Endothelial cell of hepatic sinusoid (primary cell): ENCODE data around the gene NOTO.
"Not testable (repeated sequence)": the region's sequence is repeated elsewhere in the genome, so short reads cannot be mapped to it uniquely, and the experiment has no call there.

Experiments used
- in situ Hi-C: cut with HindIII; loops from 2 replicates; pipeline ENCODE4 v1.10.0; 2017; ENCODE audit warnings: low sequenced_read_pairs

Gene NOTO

GRCh38 chr2:73202156-73203054 is at the start of gene NOTO:
NOTO (plus strand) TSS chr2:73202574; CDS start chr2:73202667, 93 bp downstream.
- in situ Hi-C loops: no loop called here

GRCh38 chr2:73156539-73157124 is 45.7 kb upstream of the NOTO start:
- in situ Hi-C loops: no loop called here

- in situ Hi-C loops: no loop called here
These were observed 39.5 kb upstream of the NOTO start for GRCh38 chr2:73162856-73163391.

GRCh38 chr2:73163483-73164367 is 38.6 kb upstream of the NOTO start:
- in situ Hi-C loops: no loop called here

GRCh38 chr2:73165978-73166377 is 36.4 kb upstream of the NOTO start:
- in situ Hi-C loops: not testable (repeated sequence)

GRCh38 chr2:73166813-73167212 is 35.6 kb upstream of the NOTO start:
- in situ Hi-C loops: not testable (repeated sequence)

- in situ Hi-C loops: not testable (repeated sequence)
These were observed 34.0 kb upstream of the NOTO start for GRCh38 chr2:73168348-73168747.

- in situ Hi-C loops: not testable (repeated sequence)
These were observed 32.0 kb upstream of the NOTO start for GRCh38 chr2:73170341-73170740.

- in situ Hi-C loops: no loop called here
These were observed 29.4 kb upstream of the NOTO start for GRCh38 chr2:73172963-73173362.

GRCh38 chr2:73173781-73174180 is 28.6 kb upstream of the NOTO start:
- in situ Hi-C loops: no loop called here

- in situ Hi-C loops: no loop called here
These were observed 28.1 kb upstream of the NOTO start for GRCh38 chr2:73174244-73174643.

GRCh38 chr2:73174941-73175662 is 27.3 kb upstream of the NOTO start:
- in situ Hi-C loops: loop anchor here (25.0 kb wide), 1 partner anchor 288 kb away; the partner anchor contains the start of gene SPR

GRCh38 chr2:73175663-73176204 is 26.6 kb upstream of the NOTO start:
- in situ Hi-C loops: loop anchor here (25.0 kb wide), 1 partner anchor 288 kb away; the partner anchor contains the start of gene SPR

GRCh38 chr2:73176205-73176880 is 26.0 kb upstream of the NOTO start:
- in situ Hi-C loops: loop anchor here (25.0 kb wide), 1 partner anchor 289 kb away; the partner anchor contains the start of gene SPR

GRCh38 chr2:73176881-73177644 is 25.3 kb upstream of the NOTO start:
- in situ Hi-C loops: loop anchor here (25.0 kb wide), 1 partner anchor 290 kb away; the partner anchor contains the start of gene SPR

- in situ Hi-C loops: loop anchor here (25.0 kb wide), 1 partner anchor 290 kb away; the partner anchor contains the start of gene SPR
These were observed 24.6 kb upstream of the NOTO start for GRCh38 chr2:73177645-73178255.

GRCh38 chr2:73185965-73186364 is 16.4 kb upstream of the NOTO start:
- in situ Hi-C loops: loop anchor here (5.0 to 25.0 kb wide), 2 partner anchors 99 to 299 kb away; partner anchors contain the start of gene SPR

GRCh38 chr2:73187549-73187948 is 14.8 kb upstream of the NOTO start:
- in situ Hi-C loops: loop anchor here (5.0 to 25.0 kb wide), 2 partner anchors 100 to 300 kb away; partner anchors contain the start of gene SPR
